Measurements from ENCODE around the gene TSPAN9. TPM values are rescaled to one million over a fixed set of nuclear protein-coding genes. Genes with fewer than 3 reads are reported as not detected.

Gene TSPAN9
- total and polyA plus RNA-seq, 11 donors: 70.0 to 387 (median 151) TPM

DNA sequence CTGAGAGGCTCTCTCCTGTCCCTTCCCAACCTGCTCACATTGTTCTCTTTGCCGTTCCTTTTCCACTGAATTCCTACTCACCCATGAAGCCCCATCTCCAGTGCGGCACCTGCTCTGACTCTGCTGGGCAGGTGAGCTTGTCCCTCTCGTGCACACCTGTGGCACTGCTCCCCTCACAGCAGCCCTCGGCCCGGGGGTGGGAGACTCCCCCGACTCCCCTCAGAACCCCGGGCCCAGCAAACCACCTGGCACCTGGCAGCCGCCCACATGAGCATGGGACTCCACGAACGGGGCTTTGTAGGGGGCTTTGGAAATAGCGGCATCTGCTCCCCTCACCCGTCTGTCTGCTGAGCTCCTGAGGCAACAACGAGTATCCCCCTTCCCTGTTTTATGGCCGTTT, 251.4 kb downstream of the TSPAN9 start:
- DNase-seq: peak in 1 of 5 donors; percentile 36

GRCh38 chr12:3329361-3329760, 252.2 kb downstream of the TSPAN9 start:
- no peak for ATAC-seq
- WGBS, 4 donors: 77 to 97% (median 78%) methylated on average over 6 of the region's 6 CpGs
- no peaks in the 10 kb centered on the region for H3K9me3 ChIP-seq
- TF ChIP-seq CTCF (IDR thresholded peaks at IDR 0.05) (no peak), POLR2A (IDR thresholded peaks at IDR 0.05) (no peak)
- H3K36me3 ChIP-seq: no peaks in the 10 kb centered on the region
- H3K27me3 ChIP-seq: no peaks in the 10 kb centered on the region
- intact Hi-C loops (cut with DNase I): no loop called here
- peak in 1 of 5 donors; percentile 1 for DNase-seq
- H3K4me1 ChIP-seq: peaks cover 0 to 29% (median 7%) of the 10 kb centered on the region in 12 donors
- H3K4me3 ChIP-seq: no peak overlapping the region
- H3K27ac ChIP-seq: no peak overlapping the region

More for the DNA sequence above, 251.4 kb downstream of the TSPAN9 start:
- no peak overlapping the region for H3K27ac ChIP-seq
- no peak overlapping the region for H3K4me3 ChIP-seq
- no peaks in the 10 kb centered on the region for H3K36me3 ChIP-seq
- peaks cover 0 to 27% (median 3%) of the 10 kb centered on the region in 12 donors for H3K4me1 ChIP-seq
- intact Hi-C loops (cut with DNase I): no loop called here
- H3K9me3 ChIP-seq: no peaks in the 10 kb centered on the region
- 89 to 95% (median 91%) methylated on average over 14 of the region's 14 CpGs for WGBS, 4 donors
- ATAC-seq: no peak
- no peaks in the 10 kb centered on the region for H3K27me3 ChIP-seq
- no peak for TF ChIP-seq CTCF (IDR thresholded peaks at IDR 0.05)
- TF ChIP-seq POLR2A (IDR thresholded peaks at IDR 0.05): no peak

GRCh38 chr12:3330976-3331510, 253.9 kb downstream of the TSPAN9 start:
- H3K27ac ChIP-seq: no peak overlapping the region
- no peak overlapping the region for H3K4me3 ChIP-seq
- WGBS, 4 donors: 86 to 95% (median 92%) methylated on average over 3 to 7 of the region's 7 CpGs
- DNase-seq (peak in 1 of 5 donors; percentile 19), ATAC-seq (no peak)
- TF ChIP-seq CTCF (IDR thresholded peaks at IDR 0.05) (no peak), POLR2A (IDR thresholded peaks at IDR 0.05) (no peak)
- H3K4me1 ChIP-seq: peaks cover 0 to 36% (median 8%) of the 10 kb centered on the region in 12 donors
- intact Hi-C loops (cut with DNase I): loop anchor here in 1 of 10 donors (10.0 kb wide), 1 partner anchor 444 kb away; no protein-coding TSS in a partner anchor
- H3K9me3 ChIP-seq: no peaks in the 10 kb centered on the region
- H3K27me3 ChIP-seq: no peaks in the 10 kb centered on the region
- no peaks in the 10 kb centered on the region for H3K36me3 ChIP-seq

GRCh38 chr12:3332188-3332587, 255.0 kb downstream of the TSPAN9 start:
- no peak overlapping the region for H3K27ac ChIP-seq
- H3K9me3 ChIP-seq: no peaks in the 10 kb centered on the region
- WGBS, 4 donors: 89 to 94% (median 90%) methylated on average over 3 of the region's 3 CpGs
- intact Hi-C loops (cut with DNase I): loop anchor here in 1 of 10 donors (10.0 kb wide), 1 partner anchor 443 kb away; no protein-coding TSS in a partner anchor
- ATAC-seq: no peak
- DNase-seq: no peak
- H3K36me3 ChIP-seq: no peaks in the 10 kb centered on the region
- no peak overlapping the region for H3K4me3 ChIP-seq
- H3K4me1 ChIP-seq: peaks cover 0 to 37% (median 14%) of the 10 kb centered on the region in 12 donors
- TF ChIP-seq CTCF (IDR thresholded peaks at IDR 0.05) (no peak), POLR2A (IDR thresholded peaks at IDR 0.05) (no peak)
- no peaks in the 10 kb centered on the region for H3K27me3 ChIP-seq

All from heart left ventricle (tissue), 16 donors.